HG03045 (cell line): Measurements from ENCODE around the gene HS1BP3.

Experiments used
- ATAC-seq: cut with Tn5 transposase; IDR thresholded peaks from one replicate; pipeline ENCODE4 v1.9.1; 2021; ENCODE audit warnings: mild to moderate bottlenecking, moderate library complexity; ENCODE audit not compliant: unreplicated experiment

The HS1BP3 gene

GRCh38 chr2:20664071-20664390 lies 13.1 kb upstream of the HS1BP3 start:
- ATAC-seq: no peak

- no peak for ATAC-seq
Observed at GRCh38 chr2:20663196-20664070, 12.5 kb upstream of the HS1BP3 start.

GRCh38 chr2:20662308-20662937 lies 11.5 kb upstream of the HS1BP3 start:
- ATAC-seq: no peak

GRCh38 chr2:20661421-20662307 lies 10.8 kb upstream of the HS1BP3 start:
- peak; percentile 69 for ATAC-seq

GRCh38 chr2:20660506-20661420 lies 9.9 kb upstream of the HS1BP3 start:
- ATAC-seq: no peak

- ATAC-seq: no peak
Observed at GRCh38 chr2:20657522-20658235, 6.8 kb upstream of the HS1BP3 start.

GRCh38 chr2:20656561-20656960 lies 5.7 kb upstream of the HS1BP3 start:
- no peak for ATAC-seq

GRCh38 chr2:20654535-20654813 lies 3.6 kb upstream of the HS1BP3 start:
- ATAC-seq: no peak

GRCh38 chr2:20653695-20654534 lies 3.0 kb upstream of the HS1BP3 start:
- no peak for ATAC-seq

- ATAC-seq: no peak
Observed at GRCh38 chr2:20652673-20653575, 2.0 kb upstream of the HS1BP3 start.

GRCh38 chr2:20652141-20652540 lies 1.2 kb upstream of the HS1BP3 start:
- no peak for ATAC-seq

GRCh38 chr2:20651731-20652099 lies 817 bp upstream of the HS1BP3 start:
- no peak for ATAC-seq

GRCh38 chr2:20650393-20650876 lies 463 bp downstream of the HS1BP3 start:
- peak; percentile 8 for ATAC-seq

GRCh38 chr2:20649976-20650375 lies 922 bp downstream of the HS1BP3 start:
- ATAC-seq: no peak

GRCh38 chr2:20649576-20649975 lies 1.3 kb downstream of the HS1BP3 start:
- ATAC-seq: no peak

- no peak for ATAC-seq
Observed at GRCh38 chr2:20648831-20649230, 2.1 kb downstream of the HS1BP3 start.

- ATAC-seq: no peak
Observed at GRCh38 chr2:20648206-20648605, 2.7 kb downstream of the HS1BP3 start.

GRCh38 chr2:20647738-20648137 lies 3.2 kb downstream of the HS1BP3 start:
- no peak for ATAC-seq
